CD4-positive, alpha-beta T cell (primary cell): ENCODE measurements around the gene RAB40C. TPM values are rescaled to one million over a fixed set of nuclear protein-coding genes. Genes with fewer than 3 reads are reported as not detected.

Source experiments
- ATAC-seq: fragments of 200-7000 bp; cut with Tn5 transposase; one replicate; pipeline ENCODE4 v1.10.0; 2022; ENCODE audit warnings: mild to moderate bottlenecking; ENCODE audit not compliant: poor library complexity
- CTCF ChIA-PET: fragments of 350-600 bp; sonication (Branson Sonifier 250); formaldehyde crosslinking; loops from one replicate; lab custom pipeline; 2021; ENCODE audit warnings: antibody characterized with exemption, inconsistent platforms; lab: Charles Lee
- POLR2A ChIA-PET: fragments of 350-600 bp; sonication (Branson Sonifier 250); formaldehyde crosslinking; loops from one replicate; lab custom pipeline; 2021; ENCODE audit warnings: antibody characterized with exemption, inconsistent platforms; lab: Charles Lee
- DNase-seq, 14 experiments: peaks; one replicate each; pipeline ENCODE4 v3.0.0-alpha.2; 2013 to 2020; ENCODE audit warnings: mixed read lengths in 2 of 14
- H3K27ac ChIP-seq, 2 donors: one replicate each; pipeline versions ENCODE4 v1.5.1 to v1.7.0; 2013; ENCODE audit warnings: low read length in 2 of 2, low read depth in 1 of 2, mild to moderate bottlenecking in 1 of 2
- H3K27me3 ChIP-seq, 2 experiments: 1 replicate in 1 of 2; 2 replicates in 1 of 2; pipeline versions ENCODE4 v1.6.1 to v1.7.0; 2013; ENCODE audit warnings: low read length in 2 of 2, control low read depth in 1 of 2, mild to moderate bottlenecking in 1 of 2, moderate library complexity in 1 of 2; ENCODE audit not compliant: insufficient read depth in 2 of 2, control insufficient read depth in 1 of 2
- H3K36me3 ChIP-seq: one replicate; pipeline ENCODE4 v1.6.1; 2013; ENCODE audit warnings: low read length, control low read depth; ENCODE audit not compliant: insufficient read depth
- H3K4me1 ChIP-seq: one replicate; pipeline ENCODE4 v1.6.1; 2013; ENCODE audit warnings: low read length, control low read depth; ENCODE audit not compliant: insufficient read depth
- H3K4me3 ChIP-seq: one replicate; pipeline ENCODE4 v1.5.1; 2013; ENCODE audit warnings: mild to moderate bottlenecking, low read length, moderate library complexity
- H3K9me3 ChIP-seq, 2 experiments: 1 replicate in 1 of 2; 2 replicates in 1 of 2; pipeline versions ENCODE4 v1.6.1 to v1.7.0; 2013; ENCODE audit warnings: low read length in 2 of 2, mild to moderate bottlenecking in 2 of 2, control low read depth in 1 of 2, moderate library complexity in 1 of 2; ENCODE audit not compliant: control insufficient read depth in 1 of 2, insufficient read depth in 1 of 2
- H3K27ac Mint-ChIP-seq: one replicate; pipeline ENCODE4 v1.8.0; 2020; ENCODE audit warnings: mixed read lengths
- H3K27me3 Mint-ChIP-seq: one replicate; pipeline ENCODE4 v1.8.0; 2021; ENCODE audit warnings: mixed read lengths
- H3K36me3 Mint-ChIP-seq: one replicate; pipeline ENCODE4 v1.8.0; 2021; ENCODE audit warnings: low read depth, mixed read lengths
- H3K4me1 Mint-ChIP-seq: one replicate; pipeline ENCODE4 v1.8.0; 2021; ENCODE audit warnings: low read depth, mixed read lengths
- H3K4me3 Mint-ChIP-seq: one replicate; pipeline ENCODE4 v1.8.0; 2020; ENCODE audit warnings: mild to moderate bottlenecking, mixed read lengths
- H3K9me3 Mint-ChIP-seq: one replicate; pipeline ENCODE4 v1.8.0; 2020; ENCODE audit warnings: mixed read lengths
- CTCF ChIP-seq: fragments of 200-600 bp; IDR thresholded peaks from one replicate; pipeline ENCODE4 v1.8.0; 2022; ENCODE audit warnings: antibody characterized with exemption, mild to moderate bottlenecking
- intact Hi-C, 2 experiments: fragments of 100-400 bp; cut with DNase I in 1 of 2; cut with micrococcal nuclease in 1 of 2; formaldehyde crosslinking; loops; one replicate each; pipeline versions ENCODE4 v1.15.1 to v1.9.0; 2023 to 2025; cut with DNase I, micrococcal nuclease
- total RNA-seq, 174 experiments: library from RNA in 2 of 174; stranded (reverse) in 2 of 174; gene quantifications; one replicate each; pipeline ENCODE4 v1.2.3 and lab custom pipeline; 2021 to 2026

The RAB40C gene
- total RNA-seq, 2 experiments from 2014 or later, result 8.9 to 9.5 TPM

GRCh38 chr16:578870-579405, 10.9 kb upstream of the RAB40C start:
- H3K4me3 ChIP-seq, result no peak overlapping the region
- H3K4me3 Mint-ChIP-seq, result no peak overlapping the region
- no peak overlapping the region for H3K27ac ChIP-seq
- no peaks in the 10 kb centered on the region for H3K27me3 Mint-ChIP-seq
- ChIA-PET CTCF (interaction anchor here (0.7 to 1.1 kb wide), 6 partner anchors 9 to 69 kb away, joined by 3 to 8 read pairs (median 4); no protein-coding TSS in a partner anchor), POLR2A (no interaction called here)
- TF ChIP-seq CTCF, result peak; percentile 71
- H3K36me3 Mint-ChIP-seq, result no peaks in the 10 kb centered on the region
- H3K27ac Mint-ChIP-seq, result no peak overlapping the region
- ATAC-seq (peak; percentile 95), DNase-seq (peak; percentile 32 to 86 (median 57))
- peaks cover 6% of the 10 kb centered on the region for H3K36me3 ChIP-seq
- intact Hi-C loops, result loop anchor here (1.0 to 2.0 kb wide), 2 partner anchors 32 kb away; no protein-coding TSS in a partner anchor
- no peaks in the 10 kb centered on the region for H3K4me1 Mint-ChIP-seq
- H3K9me3 ChIP-seq, result no peaks in the 10 kb centered on the region
- H3K9me3 Mint-ChIP-seq, result no peaks in the 10 kb centered on the region
- H3K4me1 ChIP-seq, result peaks cover 4% of the 10 kb centered on the region
- no peaks in the 10 kb centered on the region for H3K27me3 ChIP-seq

- Mint-ChIP-seq H3K9me3 (no peaks in the 10 kb centered on the region), H3K36me3 (no peaks in the 10 kb centered on the region), H3K27ac (no peak overlapping the region), H3K27me3 (no peaks in the 10 kb centered on the region), H3K4me3 (no peak overlapping the region), H3K4me1 (no peaks in the 10 kb centered on the region)
- POLR2A ChIA-PET, result no interaction called here
- Histone ChIP-seq H3K27ac (no peak overlapping the region), H3K4me3 (no peak overlapping the region), H3K36me3 (no peaks in the 10 kb centered on the region), H3K9me3 (no peaks in the 10 kb centered on the region), H3K4me1 (peaks cover 4% of the 10 kb centered on the region), H3K27me3 (no peaks in the 10 kb centered on the region)
- TF ChIP-seq CTCF, result no peak
- no peak for ATAC-seq
- no peak for DNase-seq
- intact Hi-C loops, result no loop called here
- CTCF ChIA-PET, result no interaction called here
These were observed 9.5 kb upstream of the RAB40C start for GRCh38 chr16:580141-580945.

GRCh38 chr16:580946-581498, 8.8 kb upstream of the RAB40C start:
- Histone ChIP-seq H3K27ac (no peak overlapping the region), H3K9me3 (no peaks in the 10 kb centered on the region), H3K36me3 (no peaks in the 10 kb centered on the region), H3K27me3 (no peaks in the 10 kb centered on the region), H3K4me3 (no peak overlapping the region), H3K4me1 (peaks cover 4% of the 10 kb centered on the region)
- no peak for ATAC-seq
- no peak for TF ChIP-seq CTCF
- Mint-ChIP-seq H3K27me3 (no peaks in the 10 kb centered on the region), H3K27ac (no peak overlapping the region), H3K36me3 (no peaks in the 10 kb centered on the region), H3K4me1 (no peaks in the 10 kb centered on the region), H3K9me3 (no peaks in the 10 kb centered on the region), H3K4me3 (no peak overlapping the region)
- DNase-seq, result no peak
- ChIA-PET POLR2A (no interaction called here), CTCF (no interaction called here)
- intact Hi-C loops, result no loop called here
